Ovary (tissue), 3 donors: ENCODE measurements around the gene GYG2.

ENCODE experiments used
- EP300 ChIP-seq: sonication (generic); formaldehyde crosslinking; IDR thresholded peaks from one replicate; pipeline ENCODE4 v1.6.1; 2017; ENCODE audit warnings: antibody characterized with exemption
- POLR2A ChIP-seq: fragments of 450-650 bp; IDR thresholded peaks from one replicate; pipeline ENCODE4 v1.6.1; 2017; ENCODE audit warnings: antibody characterized with exemption, mild to moderate bottlenecking, moderate library complexity
- TF ChIP-seq, protein P1 (sequence below), 3 donors: fragments of 450-650 bp in 2 of 3; fragments of 200-600 bp in 1 of 3; IDR thresholded peaks; one replicate each; pipeline versions ENCODE4 v1.5.1 to v1.8.0; 2016 to 2022; ENCODE audit warnings: antibody characterized with exemption in 3 of 3, mild to moderate bottlenecking in 1 of 3
- donor health status: DM: no; HTN: no; CAD: no.

DNA sequence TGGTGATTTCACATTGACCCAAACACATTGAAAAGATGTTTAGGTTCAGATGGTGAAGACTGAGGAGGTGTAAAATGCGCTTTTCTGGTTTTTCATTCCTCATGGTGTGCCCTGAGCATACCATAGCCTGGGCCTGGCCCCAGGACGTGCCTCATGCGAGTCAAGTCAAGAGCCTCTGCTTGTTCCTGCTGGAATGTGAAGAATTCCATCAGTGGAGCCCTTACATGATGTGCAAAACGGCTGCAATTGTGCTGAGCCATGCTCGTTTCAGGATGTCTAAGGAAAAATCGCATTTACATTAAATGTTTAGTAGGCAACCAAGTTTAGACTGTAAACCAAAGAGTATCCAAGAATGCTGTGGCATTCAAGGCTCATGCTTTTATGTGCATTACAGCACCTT is 34.9 kb downstream of the GYG2 start:
- TF ChIP-seq, protein P1, sequence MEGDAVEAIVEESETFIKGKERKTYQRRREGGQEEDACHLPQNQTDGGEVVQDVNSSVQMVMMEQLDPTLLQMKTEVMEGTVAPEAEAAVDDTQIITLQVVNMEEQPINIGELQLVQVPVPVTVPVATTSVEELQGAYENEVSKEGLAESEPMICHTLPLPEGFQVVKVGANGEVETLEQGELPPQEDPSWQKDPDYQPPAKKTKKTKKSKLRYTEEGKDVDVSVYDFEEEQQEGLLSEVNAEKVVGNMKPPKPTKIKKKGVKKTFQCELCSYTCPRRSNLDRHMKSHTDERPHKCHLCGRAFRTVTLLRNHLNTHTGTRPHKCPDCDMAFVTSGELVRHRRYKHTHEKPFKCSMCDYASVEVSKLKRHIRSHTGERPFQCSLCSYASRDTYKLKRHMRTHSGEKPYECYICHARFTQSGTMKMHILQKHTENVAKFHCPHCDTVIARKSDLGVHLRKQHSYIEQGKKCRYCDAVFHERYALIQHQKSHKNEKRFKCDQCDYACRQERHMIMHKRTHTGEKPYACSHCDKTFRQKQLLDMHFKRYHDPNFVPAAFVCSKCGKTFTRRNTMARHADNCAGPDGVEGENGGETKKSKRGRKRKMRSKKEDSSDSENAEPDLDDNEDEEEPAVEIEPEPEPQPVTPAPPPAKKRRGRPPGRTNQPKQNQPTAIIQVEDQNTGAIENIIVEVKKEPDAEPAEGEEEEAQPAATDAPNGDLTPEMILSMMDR (IDR thresholded peaks at IDR 0.05) = no peak
- TF ChIP-seq EP300 (no peak), POLR2A (no peak)
